Esophagus muscularis mucosa (tissue), 4 donors: ENCODE measurements around the gene GPX8. TPM values are rescaled to one million over a fixed set of nuclear protein-coding genes. Genes with fewer than 3 reads are reported as not detected.

Source experiments
- DNase-seq: peaks from one replicate; pipeline ENCODE4 v3.0.0-alpha.2; 2017; ENCODE audit errors: extremely low spot score
- H3K27ac ChIP-seq, 4 donors: fragments of 200-600 bp; sonication (generic); replicated peaks in 1 of 4; 1 replicate in 3 of 4; 2 replicates in 1 of 4; pipeline ENCODE4 v1.5.1; 2016 to 2019; ENCODE audit warnings: mild to moderate bottlenecking in 1 of 4
- H3K27me3 ChIP-seq, 4 donors: fragments of 200-600 bp; sonication (generic); one replicate each; pipeline versions ENCODE4 v1.5.1 to v1.6.0; 2016 to 2019
- H3K36me3 ChIP-seq, 4 donors: fragments of 200-600 bp; sonication (generic); one replicate each; pipeline ENCODE4 v1.5.1; 2016 to 2019
- H3K4me1 ChIP-seq, 4 donors: fragments of 200-600 bp; sonication (generic); one replicate each; pipeline ENCODE4 v1.5.1; 2016 to 2019
- H3K4me3 ChIP-seq, 4 donors: fragments of 200-600 bp; sonication (generic); 1 replicate in 2 of 4; 2 replicates in 2 of 4; pipeline ENCODE4 v1.5.1; 2016 to 2019; ENCODE audit warnings: mild to moderate bottlenecking in 4 of 4, moderate library complexity in 1 of 4
- H3K9me3 ChIP-seq, 4 donors: fragments of 200-600 bp; sonication (generic); 1 replicate in 3 of 4; 2 replicates in 1 of 4; pipeline ENCODE4 v1.5.1; 2016 to 2019
- EP300 ChIP-seq: sonication (generic); formaldehyde crosslinking; IDR thresholded peaks from one replicate; pipeline ENCODE4 v1.6.1; 2017; ENCODE audit warnings: antibody characterized with exemption
- POLR2A ChIP-seq: fragments of 450-650 bp; IDR thresholded peaks from one replicate; pipeline ENCODE4 v1.6.1; 2017; ENCODE audit warnings: antibody characterized with exemption, moderate library complexity, mild to moderate bottlenecking, low read depth
- POLR2AphosphoS5 ChIP-seq, 2 donors: sonication (generic); formaldehyde crosslinking; IDR thresholded peaks; one replicate each; pipeline ENCODE4 v1.6.1; 2017; ENCODE audit warnings: antibody characterized with exemption in 2 of 2
- WGBS: methylation state at CpG from one replicate; pipeline ENCODE4 v1.1.5; 2018; 5-methylcytosine and 5-hydroxymethylcytosine counted together
- intact Hi-C: fragments of 100-400 bp; cut with DNase I; formaldehyde crosslinking; loops from one replicate; pipeline ENCODE4 v1.15.1; 2023
- total RNA-seq, 4 donors: library from RNA; depleted of rRNA; stranded (reverse); fragments of >200 nt; gene quantifications; one replicate each; pipeline versions ENCODE4 v1.1.0 to v1.2.1, GENCODE V29; 2016
- TF ChIP-seq, protein P1 (sequence below), 3 experiments: fragments of 200-600 bp in 2 of 3; fragments of 450-650 bp in 1 of 3; sonication (generic) in 2 of 3; IDR thresholded peaks; one replicate each; pipeline ENCODE4 v1.5.1; 2017 to 2019; ENCODE audit warnings: antibody characterized with exemption in 3 of 3, mild to moderate bottlenecking in 2 of 3, moderate library complexity in 1 of 3

The GPX8 gene
- total RNA-seq, 4 donors from 2014 or later: 8.4 to 12.5 (median 9.3) TPM

DNA sequence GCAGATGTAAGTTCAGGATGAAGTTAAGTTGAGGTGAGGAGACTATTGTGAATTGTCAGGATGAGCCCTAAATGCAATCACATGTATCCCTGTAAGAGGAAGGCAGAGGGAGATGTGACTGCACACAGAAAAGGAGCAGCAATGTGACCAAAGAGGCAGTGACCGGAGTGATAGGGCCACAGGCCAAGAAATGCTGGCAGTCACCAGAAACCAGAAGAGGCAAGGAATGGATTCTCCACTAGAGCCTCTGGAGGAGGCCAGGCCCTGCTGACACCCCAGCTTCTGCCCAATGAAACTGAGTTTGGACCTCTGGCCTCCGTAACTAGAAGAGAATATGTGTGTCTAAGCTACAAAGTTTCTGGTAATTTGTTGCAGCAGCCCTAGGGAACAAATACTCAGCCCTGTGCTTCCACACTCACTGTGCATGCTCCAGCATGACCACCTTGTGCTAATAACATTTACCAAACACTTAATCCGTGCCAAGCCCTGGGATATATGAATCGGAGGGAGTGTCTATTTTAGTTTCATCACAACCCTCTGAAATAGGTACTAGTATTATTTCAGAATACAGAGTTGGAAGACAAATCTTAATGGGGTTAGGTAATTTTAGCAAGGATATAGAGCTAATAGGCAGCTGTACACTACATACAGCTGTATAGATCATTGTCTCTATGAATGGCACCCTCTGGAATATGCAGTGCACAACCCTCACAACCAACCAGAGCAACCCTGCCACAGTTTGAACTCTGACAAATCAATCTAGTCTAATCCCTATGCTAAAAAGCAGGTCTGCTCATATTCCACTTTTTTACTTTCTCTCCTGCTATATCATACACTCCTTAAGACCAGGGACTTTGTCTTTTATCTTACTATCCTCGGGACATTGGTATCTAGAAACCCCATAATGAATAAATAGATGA, 7.8 kb upstream of the GPX8 start:
- H3K27me3 ChIP-seq: peaks cover 0 to 24% (median 2%) of the 10 kb centered on the region in 4 donors
- no peaks in the 10 kb centered on the region for H3K9me3 ChIP-seq
- WGBS: 48% methylated on average over 5 of the region's 5 CpGs
- no peak overlapping the region for H3K27ac ChIP-seq
- no peak overlapping the region for H3K4me3 ChIP-seq
- no peaks in the 10 kb centered on the region for H3K36me3 ChIP-seq
- peak; percentile 53 for DNase-seq
- H3K4me1 ChIP-seq: no peaks in the 10 kb centered on the region
- TF ChIP-seq POLR2AphosphoS5 (IDR thresholded peaks at IDR 0.05) (no peak), EP300 (no peak), POLR2A (no peak)
- TF ChIP-seq, protein P1, sequence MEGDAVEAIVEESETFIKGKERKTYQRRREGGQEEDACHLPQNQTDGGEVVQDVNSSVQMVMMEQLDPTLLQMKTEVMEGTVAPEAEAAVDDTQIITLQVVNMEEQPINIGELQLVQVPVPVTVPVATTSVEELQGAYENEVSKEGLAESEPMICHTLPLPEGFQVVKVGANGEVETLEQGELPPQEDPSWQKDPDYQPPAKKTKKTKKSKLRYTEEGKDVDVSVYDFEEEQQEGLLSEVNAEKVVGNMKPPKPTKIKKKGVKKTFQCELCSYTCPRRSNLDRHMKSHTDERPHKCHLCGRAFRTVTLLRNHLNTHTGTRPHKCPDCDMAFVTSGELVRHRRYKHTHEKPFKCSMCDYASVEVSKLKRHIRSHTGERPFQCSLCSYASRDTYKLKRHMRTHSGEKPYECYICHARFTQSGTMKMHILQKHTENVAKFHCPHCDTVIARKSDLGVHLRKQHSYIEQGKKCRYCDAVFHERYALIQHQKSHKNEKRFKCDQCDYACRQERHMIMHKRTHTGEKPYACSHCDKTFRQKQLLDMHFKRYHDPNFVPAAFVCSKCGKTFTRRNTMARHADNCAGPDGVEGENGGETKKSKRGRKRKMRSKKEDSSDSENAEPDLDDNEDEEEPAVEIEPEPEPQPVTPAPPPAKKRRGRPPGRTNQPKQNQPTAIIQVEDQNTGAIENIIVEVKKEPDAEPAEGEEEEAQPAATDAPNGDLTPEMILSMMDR (IDR thresholded peaks at IDR 0.05): no peak
- intact Hi-C loops: loop anchor here (10.0 kb wide), 1 partner anchor 637 kb away; the partner anchor contains the start of gene SNX18

DNA sequence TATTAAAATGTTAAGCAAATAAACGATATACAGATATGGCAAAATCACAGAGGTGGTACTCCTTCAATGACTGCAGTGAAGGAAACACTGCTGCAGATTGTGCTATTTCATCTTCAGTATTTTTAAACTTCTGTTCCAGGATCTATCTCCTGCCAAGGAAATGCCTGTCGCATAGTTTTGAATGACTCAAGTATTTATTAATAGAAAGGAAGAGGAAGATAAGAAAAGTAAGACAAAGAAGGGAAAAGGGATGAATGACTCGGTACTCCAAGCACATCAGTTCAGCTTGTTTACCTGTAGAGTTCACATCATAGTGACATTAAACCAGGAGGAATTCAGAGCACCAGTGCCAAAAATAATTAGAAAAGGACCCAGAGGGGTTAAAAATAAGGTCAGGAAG, 5.1 kb upstream of the GPX8 start:
- Histone ChIP-seq H3K27ac (no peak overlapping the region), H3K9me3 (no peaks in the 10 kb centered on the region), H3K4me3 (no peak overlapping the region), H3K36me3 (no peaks in the 10 kb centered on the region), H3K4me1 (peaks cover 0 to under 1% (median 0%) of the 10 kb centered on the region in 4 donors), H3K27me3 (peaks cover 0 to 24% (median 0%) of the 10 kb centered on the region in 4 donors)
- DNase-seq: no peak
- 18% methylated on average over 3 of the region's 3 CpGs for WGBS
- TF ChIP-seq POLR2AphosphoS5 (IDR thresholded peaks at IDR 0.05) (no peak), EP300 (no peak), POLR2A (no peak)
- TF ChIP-seq, protein P1 (IDR thresholded peaks at IDR 0.05): no peak
- intact Hi-C loops: loop anchor here (5.0 to 10.0 kb wide), 3 partner anchors 208 to 640 kb away; partner anchors contain the start of gene SNX18

DNA sequence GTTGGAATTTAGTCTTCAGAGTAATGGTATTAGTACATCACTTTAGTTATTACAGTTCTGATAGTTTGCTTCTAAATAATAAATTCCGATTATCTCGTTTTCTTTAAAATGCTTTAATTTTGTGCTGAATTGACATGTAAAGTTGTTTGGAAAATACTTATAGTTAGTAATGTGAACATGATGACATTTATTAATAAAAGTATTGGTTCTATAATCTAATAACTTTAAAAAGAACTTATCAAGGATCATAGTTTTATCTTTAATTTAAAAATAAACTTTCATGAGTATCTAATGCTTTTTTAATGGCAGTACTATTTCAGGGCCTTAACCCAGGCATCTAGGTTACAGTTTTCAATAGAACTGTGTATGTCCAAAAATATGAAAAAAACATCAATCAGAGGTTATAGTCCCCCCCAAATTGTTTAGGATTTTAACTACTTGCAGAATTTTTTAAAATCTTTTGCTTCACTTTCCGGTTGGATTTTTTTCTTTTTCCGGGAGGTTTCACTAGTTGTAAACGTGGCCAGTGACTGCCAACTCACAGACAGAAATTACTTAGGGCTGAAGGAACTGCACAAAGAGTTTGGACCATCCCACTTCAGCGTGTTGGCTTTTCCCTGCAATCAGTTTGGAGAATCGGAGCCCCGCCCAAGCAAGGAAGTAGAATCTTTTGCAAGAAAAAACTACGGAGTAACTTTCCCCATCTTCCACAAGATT, 680 bp downstream of the GPX8 start:
- peaks cover 0 to 11% (median 1%) of the 10 kb centered on the region in 4 donors for H3K36me3 ChIP-seq
- no peaks in the 10 kb centered on the region for H3K9me3 ChIP-seq
- H3K4me3 ChIP-seq: peak overlapping the region; percentile 41 to 62 (median 50)
- peaks cover 0 to 3% (median 0%) of the 10 kb centered on the region in 4 donors for H3K27me3 ChIP-seq
- intact Hi-C loops: no loop called here
- H3K4me1 ChIP-seq: peaks cover 4 to 13% (median 7%) of the 10 kb centered on the region in 4 donors
- H3K27ac ChIP-seq: peak overlapping the region; percentile 56 to 68 (median 65)
- 3% methylated on average over 9 of the region's 9 CpGs for WGBS
- TF ChIP-seq POLR2AphosphoS5 (IDR thresholded peaks at IDR 0.05): peak; percentile 60 to 62
- TF ChIP-seq, protein P1 (IDR thresholded peaks at IDR 0.05): no peak
- peak; percentile 93 for DNase-seq

DNA sequence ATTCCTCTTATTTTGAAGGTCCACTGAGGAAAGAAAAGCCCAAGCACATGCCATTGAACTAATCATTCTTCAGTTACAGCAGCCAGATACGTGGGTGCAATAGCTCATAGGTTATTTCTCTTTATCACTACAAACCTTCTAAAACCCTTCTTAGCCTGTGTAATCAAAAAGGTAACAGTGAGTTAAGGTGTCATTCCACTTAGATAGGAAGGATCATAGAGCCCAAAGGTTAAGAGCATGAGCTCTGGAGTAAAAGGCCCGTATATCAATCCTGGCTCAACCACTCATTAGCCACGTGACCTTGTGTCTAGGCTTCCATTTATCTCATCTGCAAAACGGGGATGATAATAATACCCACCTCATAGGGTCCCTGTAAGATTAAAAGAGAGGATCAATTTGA, 2.7 kb downstream of the GPX8 start:
- intact Hi-C loops: no loop called here
- TF ChIP-seq POLR2A: no peak
- TF ChIP-seq, protein P1 (IDR thresholded peaks at IDR 0.05): no peak
- TF ChIP-seq POLR2AphosphoS5 (IDR thresholded peaks at IDR 0.05): no peak
- no peak for TF ChIP-seq EP300
- 75% methylated on average over 4 of the region's 4 CpGs for WGBS
- no peak for DNase-seq
- Histone ChIP-seq H3K36me3 (peaks cover 0 to 18% (median 5%) of the 10 kb centered on the region in 4 donors), H3K27ac (no peak overlapping the region), H3K9me3 (no peaks in the 10 kb centered on the region), H3K27me3 (peaks cover 0 to 3% (median 0%) of the 10 kb centered on the region in 4 donors), H3K4me3 (no peak overlapping the region), H3K4me1 (peaks cover 4 to 13% (median 7%) of the 10 kb centered on the region in 4 donors)
